ENCODE data around the gene OSBPL3.

DNA sequence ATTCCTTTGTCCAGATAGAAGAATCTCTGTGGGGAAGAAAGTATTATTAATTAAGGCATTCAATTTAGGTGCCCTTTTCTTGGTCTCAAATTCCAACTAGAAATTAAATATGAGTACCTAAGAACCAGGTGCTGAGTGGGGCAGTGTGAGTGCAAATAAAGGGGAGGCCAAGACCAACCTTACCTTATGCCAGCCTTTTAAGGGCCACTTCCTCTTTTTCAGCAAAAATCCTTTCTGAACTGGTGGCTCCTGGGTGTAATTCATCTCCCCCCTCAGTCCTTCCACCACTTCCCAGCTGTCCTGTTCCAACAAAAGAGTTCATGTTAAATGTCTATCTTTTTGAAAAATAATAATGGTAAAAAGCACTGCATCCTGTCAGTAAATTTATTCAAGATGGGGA, 108.2 kb downstream of the OSBPL3 start:
- TF ChIP-seq CREB1 (CRISPR knock-in tag; IDR thresholded peaks at IDR 0.05) (no peak), RELA (CRISPR knock-in tag; IDR thresholded peaks at IDR 0.05; ENCODE audit: borderline replicate concordance) (no peak), ZNF121 (CRISPR knock-in tag; IDR thresholded peaks at IDR 0.05) (no peak), MXD4 (CRISPR knock-in tag; IDR thresholded peaks at IDR 0.05; ENCODE audit: borderline replicate concordance) (no peak)
- TF ChIP-seq, protein P1, sequence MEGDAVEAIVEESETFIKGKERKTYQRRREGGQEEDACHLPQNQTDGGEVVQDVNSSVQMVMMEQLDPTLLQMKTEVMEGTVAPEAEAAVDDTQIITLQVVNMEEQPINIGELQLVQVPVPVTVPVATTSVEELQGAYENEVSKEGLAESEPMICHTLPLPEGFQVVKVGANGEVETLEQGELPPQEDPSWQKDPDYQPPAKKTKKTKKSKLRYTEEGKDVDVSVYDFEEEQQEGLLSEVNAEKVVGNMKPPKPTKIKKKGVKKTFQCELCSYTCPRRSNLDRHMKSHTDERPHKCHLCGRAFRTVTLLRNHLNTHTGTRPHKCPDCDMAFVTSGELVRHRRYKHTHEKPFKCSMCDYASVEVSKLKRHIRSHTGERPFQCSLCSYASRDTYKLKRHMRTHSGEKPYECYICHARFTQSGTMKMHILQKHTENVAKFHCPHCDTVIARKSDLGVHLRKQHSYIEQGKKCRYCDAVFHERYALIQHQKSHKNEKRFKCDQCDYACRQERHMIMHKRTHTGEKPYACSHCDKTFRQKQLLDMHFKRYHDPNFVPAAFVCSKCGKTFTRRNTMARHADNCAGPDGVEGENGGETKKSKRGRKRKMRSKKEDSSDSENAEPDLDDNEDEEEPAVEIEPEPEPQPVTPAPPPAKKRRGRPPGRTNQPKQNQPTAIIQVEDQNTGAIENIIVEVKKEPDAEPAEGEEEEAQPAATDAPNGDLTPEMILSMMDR (IDR thresholded peaks at IDR 0.05), result no peak
- TF ChIP-seq, protein P2, sequence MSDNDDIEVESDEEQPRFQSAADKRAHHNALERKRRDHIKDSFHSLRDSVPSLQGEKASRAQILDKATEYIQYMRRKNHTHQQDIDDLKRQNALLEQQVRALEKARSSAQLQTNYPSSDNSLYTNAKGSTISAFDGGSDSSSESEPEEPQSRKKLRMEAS (CRISPR knock-in tag; IDR thresholded peaks at IDR 0.05), result no peak
